GM18858 (cell line): Measurements from ENCODE around the gene MIER2.
"Not testable (repeated sequence)": the region's sequence is repeated elsewhere in the genome, so short reads cannot be mapped to it uniquely, and the experiment has no call there.

Source experiments
- ATAC-seq: cut with Tn5 transposase; IDR thresholded peaks from one replicate; pipeline ENCODE4 v1.9.1; 2021; ENCODE audit not compliant: unreplicated experiment

Gene MIER2

DNA sequence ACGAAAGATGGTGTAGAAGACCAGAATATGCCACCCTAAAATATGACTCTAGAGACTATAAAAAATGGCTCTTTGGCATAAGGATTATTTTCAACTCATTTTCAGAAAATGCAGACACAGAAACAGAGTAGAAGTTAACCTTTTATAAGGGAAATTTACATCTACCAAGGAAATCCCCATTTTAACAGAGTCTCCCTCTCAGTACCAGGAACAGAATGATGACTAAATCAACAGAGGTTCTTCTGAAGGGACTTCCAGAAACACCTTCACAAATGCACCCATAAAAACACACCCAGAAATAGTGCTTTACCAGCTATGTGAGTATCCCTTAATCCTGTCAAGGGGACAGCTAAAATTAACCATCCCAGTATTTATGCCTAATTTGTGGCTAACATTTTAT lies 82.5 kb downstream of the MIER2 start:
- no peak for ATAC-seq

DNA sequence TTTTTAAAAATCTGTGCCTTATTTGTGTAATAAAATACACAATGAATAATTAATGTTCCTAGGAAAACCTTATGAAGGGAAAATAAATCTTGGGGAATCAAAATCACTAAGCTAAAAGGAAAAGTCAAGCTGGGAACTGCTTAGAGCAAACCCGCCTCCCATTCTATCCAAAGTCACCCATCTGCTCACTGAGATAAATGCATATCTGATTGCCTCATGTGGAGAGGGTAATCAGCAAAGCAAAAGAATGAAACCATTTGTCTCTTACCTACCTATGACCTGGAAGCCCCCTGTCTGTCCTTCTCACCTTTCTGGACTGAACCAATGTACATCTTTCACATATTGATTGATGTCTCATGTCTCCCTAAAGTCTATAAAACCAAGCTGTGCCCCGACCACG lies 87.8 kb downstream of the MIER2 start:
- not testable (repeated sequence) for ATAC-seq
